ENCODE data around the gene GFRA4.

DNA sequence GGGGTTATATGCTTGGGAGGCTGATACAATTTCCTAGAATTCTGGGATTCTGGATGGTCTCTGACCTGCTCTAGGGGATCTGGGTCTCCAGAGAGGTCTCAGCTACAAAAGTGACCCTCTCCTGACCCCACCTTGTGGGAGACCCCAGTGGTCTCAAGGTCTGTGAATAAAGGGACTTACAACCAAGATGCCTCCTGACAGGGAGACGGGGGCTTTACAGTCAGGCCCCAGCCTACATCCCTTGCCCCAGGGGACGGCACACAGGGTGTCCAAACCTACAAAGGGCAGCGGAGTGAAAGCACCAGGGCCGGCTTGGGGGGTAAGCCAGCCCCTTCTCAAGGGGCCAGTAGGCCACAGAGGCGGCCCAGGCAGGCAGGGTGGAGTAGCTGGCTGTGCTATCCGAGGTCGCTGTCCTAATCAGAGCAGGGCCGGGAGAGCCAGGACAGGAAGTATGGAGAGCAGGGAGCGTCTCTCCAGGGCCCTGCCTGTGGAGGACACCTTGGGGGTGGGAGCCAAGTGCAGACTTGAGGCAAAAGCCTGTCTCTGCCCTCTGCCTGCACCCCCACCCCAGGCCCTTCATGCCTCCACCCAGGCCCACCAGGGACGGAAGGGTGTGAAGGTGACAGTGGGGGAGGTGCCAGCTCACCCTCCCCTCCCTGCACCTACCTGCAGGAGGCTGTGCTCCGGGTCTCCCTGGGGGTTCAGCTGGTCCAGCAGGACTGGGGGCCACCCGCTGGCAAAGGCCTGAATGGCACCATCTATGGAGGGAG, 3.5 kb downstream of the GFRA4 start:
- TF ChIP-seq, protein P1, sequence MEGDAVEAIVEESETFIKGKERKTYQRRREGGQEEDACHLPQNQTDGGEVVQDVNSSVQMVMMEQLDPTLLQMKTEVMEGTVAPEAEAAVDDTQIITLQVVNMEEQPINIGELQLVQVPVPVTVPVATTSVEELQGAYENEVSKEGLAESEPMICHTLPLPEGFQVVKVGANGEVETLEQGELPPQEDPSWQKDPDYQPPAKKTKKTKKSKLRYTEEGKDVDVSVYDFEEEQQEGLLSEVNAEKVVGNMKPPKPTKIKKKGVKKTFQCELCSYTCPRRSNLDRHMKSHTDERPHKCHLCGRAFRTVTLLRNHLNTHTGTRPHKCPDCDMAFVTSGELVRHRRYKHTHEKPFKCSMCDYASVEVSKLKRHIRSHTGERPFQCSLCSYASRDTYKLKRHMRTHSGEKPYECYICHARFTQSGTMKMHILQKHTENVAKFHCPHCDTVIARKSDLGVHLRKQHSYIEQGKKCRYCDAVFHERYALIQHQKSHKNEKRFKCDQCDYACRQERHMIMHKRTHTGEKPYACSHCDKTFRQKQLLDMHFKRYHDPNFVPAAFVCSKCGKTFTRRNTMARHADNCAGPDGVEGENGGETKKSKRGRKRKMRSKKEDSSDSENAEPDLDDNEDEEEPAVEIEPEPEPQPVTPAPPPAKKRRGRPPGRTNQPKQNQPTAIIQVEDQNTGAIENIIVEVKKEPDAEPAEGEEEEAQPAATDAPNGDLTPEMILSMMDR (IDR thresholded peaks at IDR 0.05): no peak
- no peak for TF ChIP-seq POLR2A (IDR thresholded peaks at IDR 0.05)
- TF ChIP-seq POLR2AphosphoS5 (IDR thresholded peaks at IDR 0.05): no peak
- no peak for TF ChIP-seq EP300 (IDR thresholded peaks at IDR 0.05)

Measured in upper lobe of left lung (tissue), 4 donors.